GM12801 (cell line): ENCODE measurements around the gene GYG2.

ENCODE experiments used
- TF ChIP-seq, protein P1 (sequence below): IDR thresholded peaks from one replicate; pipeline ENCODE4 v1.5.1; 2011; ENCODE audit warnings: control low read depth; ENCODE audit not compliant: insufficient read length; ENCODE audit errors: extremely low read depth

GYG2 gene

DNA sequence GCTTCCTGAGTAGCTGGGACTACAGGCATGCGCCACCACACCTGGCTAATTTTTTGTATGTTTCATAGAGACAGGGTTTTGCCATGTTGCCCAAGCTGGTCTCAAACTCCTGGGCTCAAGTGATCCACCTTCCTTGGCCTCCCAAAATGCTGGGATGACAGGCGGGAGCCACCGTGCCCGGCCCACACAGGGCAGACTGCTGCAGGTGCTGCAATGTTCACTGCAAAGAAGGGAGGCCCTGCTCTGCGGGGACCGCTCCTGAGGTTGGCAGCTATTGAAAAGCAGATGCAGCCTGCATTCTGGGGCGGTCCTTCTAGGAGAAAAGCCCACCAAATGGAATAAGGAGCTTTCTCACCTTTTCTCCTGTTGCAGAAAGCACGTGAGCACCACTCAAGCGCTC lies 95.4 kb downstream of the GYG2 start:
- TF ChIP-seq, protein P1, sequence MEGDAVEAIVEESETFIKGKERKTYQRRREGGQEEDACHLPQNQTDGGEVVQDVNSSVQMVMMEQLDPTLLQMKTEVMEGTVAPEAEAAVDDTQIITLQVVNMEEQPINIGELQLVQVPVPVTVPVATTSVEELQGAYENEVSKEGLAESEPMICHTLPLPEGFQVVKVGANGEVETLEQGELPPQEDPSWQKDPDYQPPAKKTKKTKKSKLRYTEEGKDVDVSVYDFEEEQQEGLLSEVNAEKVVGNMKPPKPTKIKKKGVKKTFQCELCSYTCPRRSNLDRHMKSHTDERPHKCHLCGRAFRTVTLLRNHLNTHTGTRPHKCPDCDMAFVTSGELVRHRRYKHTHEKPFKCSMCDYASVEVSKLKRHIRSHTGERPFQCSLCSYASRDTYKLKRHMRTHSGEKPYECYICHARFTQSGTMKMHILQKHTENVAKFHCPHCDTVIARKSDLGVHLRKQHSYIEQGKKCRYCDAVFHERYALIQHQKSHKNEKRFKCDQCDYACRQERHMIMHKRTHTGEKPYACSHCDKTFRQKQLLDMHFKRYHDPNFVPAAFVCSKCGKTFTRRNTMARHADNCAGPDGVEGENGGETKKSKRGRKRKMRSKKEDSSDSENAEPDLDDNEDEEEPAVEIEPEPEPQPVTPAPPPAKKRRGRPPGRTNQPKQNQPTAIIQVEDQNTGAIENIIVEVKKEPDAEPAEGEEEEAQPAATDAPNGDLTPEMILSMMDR = no peak

DNA sequence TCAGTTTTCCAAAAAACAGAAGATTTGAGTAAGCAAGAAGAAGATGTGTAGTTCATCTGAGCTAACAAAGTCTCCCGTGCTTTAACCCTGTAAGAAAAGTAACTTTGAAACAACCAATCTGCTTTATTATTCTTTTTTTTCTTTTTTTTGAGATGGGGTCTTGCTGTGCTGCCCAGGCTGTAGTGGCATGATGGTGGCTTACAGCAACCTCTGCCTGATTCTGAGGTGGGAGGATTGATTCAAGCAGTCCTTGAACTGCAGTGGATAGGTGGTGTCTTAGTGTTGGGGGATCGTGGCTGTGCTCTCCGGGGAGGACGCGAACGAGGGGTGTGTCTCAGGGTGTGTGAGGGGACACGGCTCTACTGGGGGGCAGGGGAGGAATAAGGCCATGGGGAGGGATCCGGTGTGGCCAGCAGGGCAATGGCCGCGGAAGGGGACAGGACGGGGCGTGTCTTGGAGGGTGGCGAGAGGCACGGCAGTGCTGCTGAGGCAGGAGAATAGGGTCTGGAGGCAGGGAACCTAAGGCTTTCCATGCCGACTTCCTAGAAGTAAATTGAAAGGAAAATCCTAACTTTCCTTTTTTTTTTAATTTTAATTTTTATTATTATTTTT lies 98.0 kb downstream of the GYG2 start:
- TF ChIP-seq, protein P1 = no peak

DNA sequence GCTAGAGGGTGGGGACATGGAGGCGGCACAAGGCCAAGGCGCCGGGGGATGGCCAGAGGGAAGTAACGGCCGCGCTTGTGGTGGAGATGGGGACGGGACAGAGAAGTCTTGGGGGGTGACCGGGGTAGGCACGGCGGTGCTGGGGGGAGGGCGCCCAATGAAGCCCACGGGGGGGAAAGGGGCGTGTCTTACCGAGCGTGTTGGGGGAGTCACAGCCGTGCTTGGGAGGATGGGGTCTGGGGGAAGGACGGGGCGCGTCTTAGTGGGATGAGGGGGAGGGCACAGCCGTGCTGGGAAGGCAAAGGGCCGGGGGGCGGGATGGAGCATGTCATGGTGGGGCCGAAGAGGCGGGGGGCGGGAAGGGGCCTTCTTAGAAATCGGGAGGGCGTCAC lies 99.5 kb downstream of the GYG2 start:
- TF ChIP-seq, protein P1 = no peak

- TF ChIP-seq, protein P1 = no peak
These were observed 100.1 kb downstream of the GYG2 start, which contains the start of gene ARSD for GRCh38 chrX:2928583-2929434. Gene ARSD, minus strand, starts transcription at chrX:2929339. Its CDS starts 64 bp downstream, at chrX:2929275.

GRCh38 chrX:2931155-2931554 lies 102.4 kb downstream of the GYG2 start:
- TF ChIP-seq, protein P1 = no peak

- TF ChIP-seq, protein P1 = no peak
These were observed 102.9 kb downstream of the GYG2 start for GRCh38 chrX:2931612-2932011.
